ENCODE results near the gene DDOST.
"Not testable (repeated sequence)": the region's sequence is repeated elsewhere in the genome, so short reads cannot be mapped to it uniquely, and the experiment has no call there.

Gene DDOST

DNA sequence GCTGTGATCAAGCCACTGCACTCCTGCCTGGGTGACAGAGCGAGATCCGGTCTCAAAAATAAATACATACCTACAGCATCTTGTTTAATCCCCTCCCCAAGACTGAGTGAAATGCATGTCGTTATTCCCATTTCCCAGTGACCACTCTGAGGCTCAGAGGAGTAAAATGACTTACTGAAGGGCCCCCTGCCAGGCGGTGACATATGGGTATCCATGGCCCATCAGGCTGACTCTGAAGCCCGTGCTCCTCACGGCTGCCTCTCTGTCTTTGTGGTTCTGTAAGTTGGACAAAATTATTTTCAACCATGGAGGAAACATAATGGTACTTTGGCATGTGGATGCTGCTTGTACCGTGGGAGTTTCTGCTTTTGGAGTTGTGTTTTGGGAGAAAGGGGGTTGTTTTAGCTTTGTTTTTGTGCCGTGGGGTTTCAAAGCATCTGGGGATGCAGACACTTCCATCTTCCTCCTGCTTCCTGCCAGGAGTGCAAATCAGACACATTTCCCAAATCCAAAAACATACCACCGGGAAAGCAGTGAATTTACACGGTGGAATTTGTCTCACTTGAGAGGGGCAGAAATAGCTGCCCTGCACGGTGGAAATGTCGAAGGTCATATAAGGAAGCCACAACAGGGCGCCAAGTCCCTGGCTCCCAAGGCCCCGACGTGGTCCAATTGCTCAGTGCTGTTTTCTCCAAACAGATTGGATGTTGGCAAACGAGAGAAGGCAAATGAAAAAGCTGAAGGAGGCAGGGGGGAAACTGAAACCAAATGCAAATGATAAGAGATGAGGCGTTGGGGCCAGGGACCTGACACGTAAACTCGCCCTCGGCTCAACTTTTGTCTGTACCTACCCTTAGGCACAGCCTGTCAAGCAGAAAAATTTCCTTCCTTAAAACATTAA is 45.0 kb downstream of the DDOST start:
- Mint-ChIP-seq H3K27ac (no peak overlapping the region), H3K4me1 (no peaks in the 10 kb centered on the region), H3K9me3 (no peaks in the 10 kb centered on the region), H3K4me3 (no peak overlapping the region), H3K27me3 (peaks cover 9 to 14% of the 10 kb centered on the region in 2 donors), H3K36me3 (no peaks in the 10 kb centered on the region)
- no peak for DNase-seq
- no peak for ATAC-seq (replicated peaks)

DNA sequence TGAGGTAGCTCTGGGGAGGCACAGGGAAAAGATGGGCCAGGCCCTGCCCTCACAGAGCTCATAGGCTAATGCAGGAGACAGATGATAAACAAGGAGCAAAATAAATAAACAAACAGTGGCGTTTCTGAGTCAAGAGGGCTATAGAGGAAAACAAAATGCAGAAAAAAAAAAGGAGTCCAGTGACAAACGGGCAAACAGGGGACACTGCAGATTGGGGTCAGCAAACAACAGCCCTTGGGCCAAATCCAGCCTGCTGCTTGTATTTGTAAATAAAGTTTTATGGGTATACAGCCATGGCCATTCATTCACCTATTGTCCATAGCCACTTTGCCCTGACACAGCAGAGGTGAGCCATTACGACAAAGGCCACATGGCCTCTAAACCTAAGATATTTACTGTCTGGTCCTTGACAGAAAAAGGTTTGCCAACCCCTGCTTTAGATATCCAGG is 47.0 kb downstream of the DDOST start:
- H3K27ac Mint-ChIP-seq: no peak overlapping the region
- no peaks in the 10 kb centered on the region for H3K9me3 Mint-ChIP-seq
- H3K27me3 Mint-ChIP-seq: peaks cover 9 to 14% of the 10 kb centered on the region in 2 donors
- DNase-seq (no peak), ATAC-seq (replicated peaks) (no peak)
- H3K4me1 Mint-ChIP-seq: no peaks in the 10 kb centered on the region
- H3K4me3 Mint-ChIP-seq: no peak overlapping the region
- H3K36me3 Mint-ChIP-seq: no peaks in the 10 kb centered on the region

DNA sequence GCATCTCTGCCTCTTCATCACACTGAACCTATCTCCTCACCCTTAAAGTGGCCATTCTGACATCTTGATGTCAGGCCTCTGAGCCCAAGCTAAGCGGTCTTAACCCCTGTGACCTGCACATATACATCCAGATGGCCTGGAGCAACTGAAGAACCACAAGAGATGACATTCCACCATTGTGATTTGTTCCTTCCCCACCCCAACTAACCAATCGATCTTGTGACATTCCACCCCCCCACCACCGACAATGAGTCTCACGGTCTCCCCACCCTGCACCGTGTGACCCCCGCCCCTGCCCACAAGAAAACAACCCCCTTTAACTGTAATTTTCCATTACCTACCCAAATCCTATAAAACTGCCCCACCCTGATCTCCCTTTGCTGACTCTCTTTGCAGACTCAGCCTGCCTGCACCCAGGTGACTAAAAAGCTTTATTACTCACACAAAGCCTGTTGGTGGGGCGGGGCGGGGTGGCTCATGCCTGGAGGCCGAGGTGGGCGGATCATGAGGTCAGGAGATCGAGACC is 48.9 kb downstream of the DDOST start:
- Mint-ChIP-seq H3K36me3 (no peaks in the 10 kb centered on the region), H3K4me1 (no peaks in the 10 kb centered on the region), H3K9me3 (no peaks in the 10 kb centered on the region), H3K27ac (no peak overlapping the region), H3K4me3 (no peak overlapping the region), H3K27me3 (peaks cover 6 to 11% of the 10 kb centered on the region in 2 donors)
- no peak for ATAC-seq (replicated peaks)
- no peak for DNase-seq

DNA sequence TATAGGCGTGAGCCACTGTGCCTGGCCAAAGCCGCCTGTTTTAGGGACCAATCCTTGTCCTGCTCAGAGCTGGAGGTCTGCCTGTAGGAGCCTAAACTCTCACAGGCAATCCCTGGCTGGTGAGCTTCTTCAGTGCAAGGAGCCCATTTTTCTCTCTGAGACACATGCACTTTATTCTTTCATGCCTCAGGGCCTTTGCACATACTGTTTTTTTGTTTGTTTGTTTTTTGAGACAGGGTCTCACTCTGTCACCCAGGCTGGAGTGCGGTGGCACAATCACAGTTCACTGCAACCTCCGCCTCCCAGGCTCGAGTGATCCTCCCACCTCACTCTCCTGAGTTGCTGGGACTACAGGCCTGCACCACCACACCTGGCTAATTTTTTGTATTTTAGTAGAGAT is 49.5 kb downstream of the DDOST start:
- no peak for ATAC-seq (replicated peaks)
- peaks cover 10 to 13% of the 10 kb centered on the region in 2 donors for H3K27me3 Mint-ChIP-seq
- H3K9me3 Mint-ChIP-seq: no peaks in the 10 kb centered on the region
- no peaks in the 10 kb centered on the region for H3K4me1 Mint-ChIP-seq
- no peak overlapping the region for H3K27ac Mint-ChIP-seq
- H3K36me3 Mint-ChIP-seq: no peaks in the 10 kb centered on the region
- DNase-seq: no peak
- no peak overlapping the region for H3K4me3 Mint-ChIP-seq

DNA sequence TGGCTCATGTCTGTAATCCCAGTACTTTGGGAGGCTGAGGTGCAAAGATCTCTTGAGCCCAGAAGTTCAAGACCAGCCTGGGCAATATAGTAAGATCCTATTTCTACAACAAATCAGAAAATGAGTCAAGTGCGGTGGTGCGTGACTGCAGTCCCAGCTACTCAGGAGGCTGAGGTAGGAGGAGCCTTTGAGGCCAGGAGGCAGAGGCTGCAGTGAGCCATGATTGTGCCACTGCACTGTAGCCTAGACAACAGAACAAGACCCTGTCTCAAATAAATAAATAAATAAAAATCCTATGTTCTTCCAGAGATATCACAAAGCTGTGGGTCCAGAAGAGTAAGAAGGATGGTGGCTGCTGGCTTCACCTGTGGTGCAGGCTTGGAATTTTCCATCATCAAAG is 50.2 kb downstream of the DDOST start:
- H3K4me1 Mint-ChIP-seq: no peaks in the 10 kb centered on the region
- H3K27me3 Mint-ChIP-seq: peaks cover 8 to 14% of the 10 kb centered on the region in 2 donors
- ATAC-seq (replicated peaks) (no peak), DNase-seq (no peak)
- no peaks in the 10 kb centered on the region for H3K9me3 Mint-ChIP-seq
- H3K27ac Mint-ChIP-seq: no peak overlapping the region
- no peak overlapping the region for H3K4me3 Mint-ChIP-seq
- no peaks in the 10 kb centered on the region for H3K36me3 Mint-ChIP-seq

DNA sequence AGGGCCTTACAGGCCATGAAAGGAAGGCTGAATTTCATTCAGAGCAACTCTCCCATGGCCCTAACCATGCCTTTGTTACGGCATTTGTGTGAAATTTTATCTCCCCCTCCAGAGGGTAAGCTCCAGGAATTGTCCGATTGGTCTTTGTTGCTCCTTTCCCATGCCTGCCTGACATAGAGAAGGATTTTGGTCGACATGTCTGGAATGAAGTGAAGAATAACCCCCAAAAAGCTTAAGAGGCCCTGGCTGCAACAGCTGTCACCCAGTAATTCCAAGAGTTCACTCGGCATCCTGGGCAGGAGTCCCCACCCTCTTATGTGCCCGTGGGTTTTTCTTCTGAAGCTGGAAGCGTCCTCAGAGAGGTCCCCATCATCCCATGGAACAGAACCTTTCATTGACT is 51.6 kb downstream of the DDOST start:
- H3K27ac Mint-ChIP-seq: no peak overlapping the region
- no peaks in the 10 kb centered on the region for H3K36me3 Mint-ChIP-seq
- H3K27me3 Mint-ChIP-seq: peaks cover 13 to 22% of the 10 kb centered on the region in 2 donors
- H3K4me1 Mint-ChIP-seq: no peaks in the 10 kb centered on the region
- no peak for ATAC-seq (replicated peaks)
- no peak overlapping the region for H3K4me3 Mint-ChIP-seq
- no peaks in the 10 kb centered on the region for H3K9me3 Mint-ChIP-seq
- no peak for DNase-seq

DNA sequence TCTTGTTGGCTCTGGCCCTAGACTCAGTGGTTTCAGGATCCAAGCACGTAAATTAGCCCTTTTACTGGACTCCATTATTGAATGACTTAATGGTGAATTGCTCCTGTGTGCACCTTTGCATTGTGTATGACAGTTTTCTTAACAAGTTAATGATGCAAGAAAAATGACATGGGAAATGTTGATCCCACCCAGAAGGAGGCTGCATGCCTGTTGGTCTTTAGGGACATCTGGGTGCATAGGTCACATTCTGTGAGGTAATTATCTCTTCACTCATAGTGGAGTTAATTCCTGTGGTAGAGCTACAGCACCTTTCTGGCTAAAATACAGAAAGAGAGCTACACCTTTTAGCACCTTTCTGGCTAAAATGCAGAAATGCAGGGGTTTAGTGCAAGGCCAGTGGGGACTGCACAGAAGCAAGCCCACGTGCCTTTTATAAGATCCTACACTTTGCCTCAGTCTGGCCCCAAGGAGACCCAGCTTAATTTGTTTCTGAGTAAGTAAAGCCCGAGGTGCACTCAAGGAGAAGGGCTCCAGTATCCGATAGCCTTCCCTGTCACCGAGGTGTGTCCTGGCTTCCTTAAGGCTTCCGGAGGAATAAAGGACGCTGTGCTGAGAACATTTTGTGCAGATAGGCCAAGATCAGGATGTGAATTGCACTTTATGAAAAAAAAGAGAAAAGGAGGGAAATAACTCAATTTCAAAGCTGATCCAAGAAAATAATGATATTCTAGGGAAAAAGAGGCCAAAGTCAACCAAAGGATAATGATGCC is 54.2 kb downstream of the DDOST start:
- H3K4me1 Mint-ChIP-seq; H3K36me3 Mint-ChIP-seq; DNase-seq; H3K9me3 Mint-ChIP-seq; ATAC-seq (replicated peaks); H3K4me3 Mint-ChIP-seq; H3K27ac Mint-ChIP-seq: not testable (repeated sequence)
- H3K27me3 Mint-ChIP-seq: peaks cover 18 to 23% of the 10 kb centered on the region in 2 donors

DNA sequence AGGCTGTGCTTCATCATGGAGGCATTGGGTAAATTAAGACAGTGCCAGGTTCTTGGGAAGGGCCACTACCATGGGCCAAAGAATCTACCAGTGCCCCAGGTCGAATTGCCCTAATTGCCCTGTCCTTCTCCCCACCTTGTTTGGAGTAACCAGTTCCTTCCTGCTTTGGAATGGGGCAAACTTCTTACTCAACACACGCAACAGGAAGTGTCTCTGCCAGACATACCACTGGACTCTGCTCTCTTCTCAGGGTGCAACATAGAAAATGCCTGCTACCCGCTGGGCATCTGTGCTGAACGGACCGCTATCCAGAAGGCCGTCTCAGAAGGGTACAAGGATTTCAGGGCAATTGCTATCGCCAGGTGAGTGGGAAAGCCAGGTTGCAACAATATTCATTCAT is 56.5 kb downstream of the DDOST start:
- H3K27me3 Mint-ChIP-seq: peaks cover 21 to 29% of the 10 kb centered on the region in 2 donors
- no peak for DNase-seq
- no peaks in the 10 kb centered on the region for H3K36me3 Mint-ChIP-seq
- H3K9me3 Mint-ChIP-seq: peaks cover 0 to 3% of the 10 kb centered on the region in 2 donors
- no peak overlapping the region for H3K4me3 Mint-ChIP-seq
- no peak for ATAC-seq (replicated peaks)
- H3K27ac Mint-ChIP-seq: no peak overlapping the region
- no peaks in the 10 kb centered on the region for H3K4me1 Mint-ChIP-seq

DNA sequence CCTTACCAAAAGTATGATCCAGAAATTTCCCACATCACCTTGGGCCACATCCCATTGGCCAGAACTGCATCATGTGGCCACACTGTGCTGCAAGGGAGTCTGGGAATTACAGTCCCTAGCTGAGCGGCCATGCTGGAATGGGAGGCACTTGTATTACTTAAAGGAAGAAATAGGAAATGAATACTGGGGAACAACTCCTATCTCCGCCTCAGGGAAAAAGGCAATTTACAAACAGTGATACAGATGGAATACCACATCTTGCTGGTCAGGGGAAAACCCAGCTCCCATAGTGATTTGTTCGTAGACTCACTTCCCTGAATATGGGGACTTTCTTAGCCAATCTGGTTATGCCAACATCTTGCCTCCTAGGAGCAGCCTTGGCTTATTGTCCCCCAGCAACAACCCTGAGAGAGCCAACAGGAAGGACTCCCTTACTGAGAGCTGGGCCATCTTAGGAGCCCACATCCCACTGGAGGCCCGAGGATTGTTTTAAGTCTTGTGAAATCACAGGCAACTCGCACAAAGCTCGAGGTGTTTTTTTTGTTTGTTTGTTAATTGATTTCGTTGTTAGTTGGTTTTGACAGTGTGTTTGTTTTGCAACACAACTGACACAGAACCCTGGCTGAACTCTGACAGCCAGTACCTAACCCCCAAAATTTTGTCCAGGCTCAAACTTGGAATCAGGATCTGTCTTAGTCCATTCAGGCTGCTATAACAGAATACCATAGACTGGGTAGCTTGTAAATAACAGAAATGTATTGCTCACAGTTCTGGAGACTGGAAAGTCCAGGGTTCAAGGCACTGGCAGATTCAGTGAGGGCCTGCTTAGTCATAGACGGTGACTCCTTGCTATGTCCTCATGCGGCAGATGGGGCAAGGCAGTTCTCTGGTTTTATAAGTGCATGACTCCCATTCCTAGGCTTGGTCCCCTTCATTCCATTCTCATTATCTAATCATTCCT is 57.4 kb downstream of the DDOST start:
- no peak for ATAC-seq (replicated peaks)
- Mint-ChIP-seq H3K27me3 (peaks cover 24 to 33% of the 10 kb centered on the region in 2 donors), H3K27ac (no peak overlapping the region), H3K4me1 (no peaks in the 10 kb centered on the region), H3K36me3 (no peaks in the 10 kb centered on the region), H3K9me3 (peaks cover 0 to 3% of the 10 kb centered on the region in 2 donors), H3K4me3 (no peak overlapping the region)
- DNase-seq: no peak

DNA sequence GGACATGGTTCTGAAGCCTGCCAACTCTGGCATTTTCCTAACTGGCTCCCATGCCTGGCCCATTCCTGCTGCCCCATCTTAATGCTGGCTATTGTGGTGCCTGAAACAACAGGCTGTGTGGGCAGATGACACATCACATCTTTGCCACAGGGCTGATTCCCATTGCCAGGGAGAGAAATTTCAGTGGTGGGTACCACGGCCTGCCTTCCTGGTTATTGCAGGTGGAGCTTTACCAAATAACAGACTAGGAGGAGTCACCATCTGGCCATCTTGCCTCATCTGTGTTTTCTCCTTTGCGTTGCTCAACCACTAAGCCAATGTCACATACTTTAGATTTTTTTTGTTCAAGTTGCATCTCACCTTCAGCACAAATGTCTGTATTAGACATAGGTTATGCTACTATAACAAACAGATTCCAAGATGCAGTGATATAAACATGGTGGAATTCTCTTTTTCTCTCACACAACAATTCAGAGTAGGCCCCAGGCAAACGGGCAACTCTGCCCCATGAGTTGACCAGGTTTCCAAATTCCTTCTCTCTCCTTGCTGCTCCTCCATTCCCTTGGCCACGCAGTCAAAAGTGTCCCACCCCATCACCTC is 58.2 kb downstream of the DDOST start:
- no peak for ATAC-seq (replicated peaks)
- H3K27ac Mint-ChIP-seq: no peak overlapping the region
- H3K4me3 Mint-ChIP-seq: no peak overlapping the region
- no peaks in the 10 kb centered on the region for H3K36me3 Mint-ChIP-seq
- DNase-seq: no peak
- no peaks in the 10 kb centered on the region for H3K4me1 Mint-ChIP-seq
- peaks cover 24 to 36% of the 10 kb centered on the region in 2 donors for H3K27me3 Mint-ChIP-seq
- peaks cover 0 to 3% of the 10 kb centered on the region in 2 donors for H3K9me3 Mint-ChIP-seq

All from stimulated activated naive B cell treated with anti-CD40 and anti-IgM and Interleukin-4, amounts not matched to agents 10 μg/mL and 1 μg/mL and 100 μg/mL, for 72 hours (primary cell).